Measurements from ENCODE around the gene ZNF814.
"Not testable (repeated sequence)": the region's sequence is repeated elsewhere in the genome, so short reads cannot be mapped to it uniquely, and the experiment has no call there.

The ZNF814 gene

DNA sequence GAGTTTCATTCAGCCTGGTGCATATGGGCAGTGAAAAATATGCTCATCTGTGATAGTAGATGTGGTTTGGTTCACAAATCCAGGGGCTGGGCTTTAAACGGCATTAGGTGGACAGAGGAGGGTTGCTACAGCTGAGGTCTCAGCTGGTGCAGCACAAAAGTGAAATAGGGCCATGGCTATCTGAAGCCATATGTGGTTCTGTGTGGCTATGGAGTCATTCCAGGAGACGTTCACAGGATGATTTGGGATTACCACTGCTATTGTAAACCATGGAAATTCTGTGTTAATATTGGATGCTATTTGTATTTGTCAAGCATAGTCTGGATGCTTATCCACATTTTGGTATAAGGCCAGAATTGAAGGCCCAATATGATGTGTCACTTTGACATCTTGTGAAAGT is 34.7 kb downstream of the ZNF814 start:
- DNase-seq: not testable (repeated sequence)

DNA sequence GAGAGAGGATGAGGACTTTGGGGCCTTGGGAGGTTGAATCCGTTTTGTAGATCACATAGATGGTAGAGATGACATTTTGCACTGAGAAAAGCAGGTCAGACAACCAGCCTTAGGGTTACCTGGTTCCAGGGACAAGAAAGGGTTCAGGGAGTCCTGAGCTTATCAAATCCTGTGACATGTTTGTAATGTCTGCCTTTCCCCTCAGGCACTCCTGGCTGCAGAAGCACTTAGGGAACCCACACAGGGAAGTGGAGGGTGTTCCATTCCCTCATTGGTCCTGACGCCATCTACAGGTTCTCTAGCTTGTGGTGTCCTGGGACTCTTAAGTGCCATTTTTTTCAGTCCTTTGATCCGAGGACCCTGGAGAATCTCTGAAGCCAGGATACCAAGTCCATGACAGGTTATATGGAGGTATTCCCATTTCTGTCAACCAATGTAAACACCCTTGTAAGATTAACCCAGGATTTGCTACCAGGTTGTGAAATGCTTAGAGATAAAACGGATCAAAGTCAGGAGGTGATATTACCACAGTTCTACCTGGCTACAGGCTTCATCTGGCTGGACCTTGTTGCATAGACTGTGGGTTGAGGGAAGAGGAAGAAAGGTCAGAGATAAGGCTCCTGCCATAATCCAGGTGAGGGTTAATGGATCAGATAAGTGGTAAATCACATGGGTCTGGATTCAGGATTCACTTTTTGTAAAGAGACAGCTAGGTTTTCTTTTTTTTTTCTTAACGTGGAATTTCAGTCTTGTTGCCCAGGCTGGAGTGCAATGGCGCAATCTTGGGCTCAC is 36.8 kb downstream of the ZNF814 start:
- DNase-seq: not testable (repeated sequence)

GRCh38 chr19:57850553-57851017 is 38.3 kb downstream of the ZNF814 start:
- DNase-seq: no peak

DNA sequence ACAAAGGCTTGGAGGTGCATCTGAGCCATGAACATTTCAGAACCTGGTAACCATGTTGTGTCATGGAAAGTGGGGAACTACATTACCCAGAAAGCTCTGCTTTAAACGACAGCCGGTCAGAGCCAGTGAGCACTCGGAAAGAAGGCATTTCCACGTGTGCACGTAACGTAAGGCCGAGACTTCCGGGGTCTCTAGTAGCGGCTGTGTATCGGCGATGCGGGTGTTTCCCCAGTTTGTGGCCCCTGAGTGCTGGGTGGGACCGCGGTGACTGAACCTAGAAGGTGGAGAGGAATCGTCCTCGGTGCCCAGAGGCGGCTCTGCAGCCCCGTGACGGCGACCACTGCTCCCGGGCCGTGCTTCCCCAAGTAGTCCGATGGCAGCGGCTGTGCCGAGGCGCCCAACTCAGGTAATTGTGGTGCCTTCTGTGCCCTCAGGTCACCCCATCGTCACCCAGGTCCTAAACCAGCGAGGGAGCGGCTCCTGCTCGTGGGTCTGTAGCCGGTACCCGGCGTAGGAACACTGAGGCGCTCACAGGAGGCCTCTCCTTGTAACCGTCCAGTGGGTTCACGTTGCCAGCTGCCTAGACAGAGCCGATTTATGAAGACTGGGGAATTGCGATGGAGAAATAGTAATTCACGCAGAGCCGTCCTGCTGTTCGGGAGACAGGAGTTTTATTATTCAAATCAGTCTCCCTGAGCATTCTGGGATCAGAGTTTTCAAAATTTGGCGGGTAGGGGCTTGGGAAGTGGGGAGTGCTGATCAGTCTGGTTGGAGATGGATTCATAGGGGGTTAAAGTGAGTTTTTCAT is 39.0 kb downstream of the ZNF814 start, which contains the start of gene ZNF587:
Gene ZNF587 (plus strand): TSS at position 194 of the 808 bp plus-strand sequence. CDS start 180 bp downstream, at position 374.
- peak; percentile 28 for DNase-seq

DNA sequence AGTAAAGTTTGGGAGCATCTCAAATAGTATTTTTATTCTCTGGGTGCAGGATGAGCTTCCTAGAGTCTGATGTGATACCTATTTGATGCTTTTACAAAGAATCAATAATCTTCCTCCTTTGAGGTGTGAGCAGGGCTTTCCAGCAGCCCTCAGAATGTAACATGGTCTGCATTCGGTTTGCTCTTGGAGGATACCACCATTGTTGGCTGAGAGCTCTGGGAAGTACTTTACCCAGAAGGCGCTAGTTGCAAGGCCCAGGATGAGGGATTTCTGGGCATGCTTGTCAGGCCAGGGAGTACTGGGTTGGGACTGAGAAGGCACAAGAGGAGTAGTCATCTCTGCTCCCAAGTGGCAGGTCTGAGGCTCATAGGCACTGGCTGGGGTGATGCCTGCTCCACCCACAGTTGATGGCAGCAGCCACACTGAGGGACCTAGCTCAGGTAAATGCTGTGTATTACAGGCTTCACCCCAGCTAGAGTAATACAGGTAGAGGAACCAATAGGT is 39.6 kb downstream of the ZNF814 start:
- not testable (repeated sequence) for DNase-seq

GRCh38 chr19:57847164-57847563 is 41.7 kb downstream of the ZNF814 start:
- peak; percentile 42 for DNase-seq

- DNase-seq: no peak
These were observed 47.6 kb downstream of the ZNF814 start for GRCh38 chr19:57841122-57841763.

- not testable (repeated sequence) for DNase-seq
These were observed 50.1 kb downstream of the ZNF814 start for GRCh38 chr19:57838622-57839191.

DNA sequence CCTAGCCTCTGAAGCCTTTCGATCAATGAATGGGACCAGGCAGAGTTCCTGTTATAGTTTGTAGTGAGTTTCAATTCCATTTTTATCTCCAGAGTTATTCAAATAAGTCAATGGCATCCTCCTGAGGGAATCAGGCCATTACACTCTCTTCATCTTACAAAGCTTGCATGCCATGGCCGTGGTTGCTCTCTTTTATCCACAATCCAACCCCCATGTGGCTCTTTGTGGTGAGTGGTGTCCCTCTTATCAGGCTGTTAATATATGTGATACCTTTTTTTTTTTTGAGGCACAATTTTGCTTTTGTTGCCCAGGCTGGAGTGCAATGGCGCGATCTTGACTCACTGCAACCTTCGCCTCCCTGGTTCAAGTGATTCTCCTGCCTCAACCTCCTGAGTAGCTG is 51.8 kb downstream of the ZNF814 start:
- not testable (repeated sequence) for DNase-seq

- DNase-seq: no peak
These were observed 58.7 kb downstream of the ZNF814 start, which contains the start of gene ZNF587B for GRCh38 chr19:57830071-57830602. TSS of gene ZNF587B (plus strand) at chr19:57830299. CDS start at chr19:57830529, 230 bp downstream.

DNA sequence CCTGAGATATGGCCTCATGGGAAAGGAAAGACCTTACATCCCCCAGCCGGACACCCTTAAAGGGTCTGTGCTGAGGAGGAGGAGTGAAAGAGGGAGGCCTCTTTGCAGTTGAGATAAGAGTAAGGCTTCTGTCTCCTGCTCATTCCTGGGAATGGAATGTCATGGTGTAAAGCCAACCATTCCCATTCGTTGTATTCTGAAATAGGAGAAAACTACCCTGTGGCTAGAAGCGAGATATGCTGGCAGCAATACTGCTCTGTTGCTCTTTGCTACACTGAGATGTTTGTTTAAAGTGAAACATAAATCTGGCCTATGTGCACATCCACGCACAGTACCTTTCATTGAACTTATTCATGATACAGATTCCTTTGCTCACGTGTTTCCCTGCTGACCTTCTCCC is 59.5 kb downstream of the ZNF814 start:
- DNase-seq: no peak

DNA sequence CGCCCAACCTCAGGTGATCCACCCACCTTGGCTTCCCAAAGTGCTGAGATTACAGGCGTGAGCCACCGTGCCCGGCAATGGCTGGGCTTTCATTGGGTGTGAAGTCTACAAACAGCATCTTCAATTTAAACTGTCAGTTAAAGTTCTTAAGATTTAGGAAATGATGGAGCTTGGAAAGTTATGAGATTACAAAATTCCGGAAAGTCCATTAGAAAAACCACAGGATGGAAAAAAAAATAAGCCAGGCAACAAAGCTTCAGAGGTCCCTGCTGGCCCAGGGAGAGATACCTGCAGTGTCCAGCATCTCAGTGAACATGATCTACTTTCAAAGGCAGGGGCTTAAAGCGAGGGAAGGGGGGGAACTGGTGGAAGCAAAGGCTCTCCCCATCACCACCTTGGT is 63.3 kb downstream of the ZNF814 start:
- no peak for DNase-seq

- not testable (repeated sequence) for DNase-seq
These were observed 65.2 kb downstream of the ZNF814 start for GRCh38 chr19:57823608-57824007.

- not testable (repeated sequence) for DNase-seq
These were observed 65.7 kb downstream of the ZNF814 start for GRCh38 chr19:57823155-57823554.

DNA sequence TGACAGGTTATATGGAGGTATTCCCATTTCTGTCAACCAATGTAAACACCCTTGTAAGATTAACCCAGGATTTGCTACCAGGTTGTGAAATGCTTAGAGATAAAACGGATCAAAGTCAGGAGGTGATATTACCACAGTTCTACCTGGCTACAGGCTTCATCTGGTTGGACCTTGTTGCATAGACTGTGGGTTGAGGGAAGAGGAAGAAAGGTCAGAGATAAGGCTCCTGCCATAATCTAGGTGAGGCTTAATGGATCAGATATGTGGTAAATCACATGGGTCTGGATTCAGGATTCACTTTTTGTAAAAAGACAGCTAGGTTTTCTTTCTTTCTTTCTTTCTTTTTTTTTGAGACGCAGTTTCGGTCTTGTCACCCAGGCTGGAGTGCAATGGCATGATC is 67.3 kb downstream of the ZNF814 start:
- not testable (repeated sequence) for DNase-seq

- not testable (repeated sequence) for DNase-seq
These were observed 67.7 kb downstream of the ZNF814 start for GRCh38 chr19:57821095-57821494.

DNA sequence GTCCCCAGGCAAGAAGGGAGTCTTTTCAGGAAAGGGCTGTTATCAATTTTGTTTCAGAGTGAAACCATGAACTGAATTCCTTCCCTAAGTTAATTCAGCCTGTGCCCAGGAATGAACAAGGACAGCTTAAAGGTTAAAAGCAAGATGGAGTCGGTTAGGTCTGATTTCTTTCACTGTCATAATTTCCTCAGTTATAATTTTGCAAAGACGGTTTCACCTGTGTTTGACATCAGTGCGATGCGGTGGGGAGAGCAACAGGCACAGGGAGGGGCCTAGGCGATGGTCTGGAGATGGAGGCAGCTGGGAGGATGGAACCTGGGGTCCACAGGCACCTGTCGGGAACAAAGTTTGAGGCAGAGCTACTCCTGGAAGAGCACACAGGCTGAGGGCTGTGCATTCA is 68.2 kb downstream of the ZNF814 start:
- no peak for DNase-seq

GRCh38 chr19:57819475-57820148 is 69.2 kb downstream of the ZNF814 start:
- peak; percentile 85 for DNase-seq

DNA sequence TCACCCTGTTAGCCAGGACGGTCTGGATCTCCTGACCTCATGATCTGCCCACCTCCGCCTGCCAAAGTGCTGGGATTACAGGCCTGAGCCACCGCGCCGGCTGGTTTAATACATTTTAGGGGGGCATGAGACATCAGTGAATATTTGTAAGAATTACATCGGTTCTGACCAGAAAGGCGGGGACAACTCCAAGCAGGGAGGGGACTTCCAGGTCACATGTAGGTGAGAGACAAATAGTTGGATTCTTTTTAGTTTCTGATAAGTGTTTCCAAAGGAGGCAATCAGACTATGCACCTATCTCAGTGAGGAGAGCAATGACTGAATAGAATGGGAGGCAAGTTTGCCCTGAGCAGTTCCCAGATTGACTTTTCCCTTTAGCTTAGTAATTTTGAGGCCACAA is 70.5 kb downstream of the ZNF814 start:
- DNase-seq: no peak

GRCh38 chr19:57817976-57818375 is 70.9 kb downstream of the ZNF814 start:
- DNase-seq: no peak

- no peak for DNase-seq
These were observed 72.2 kb downstream of the ZNF814 start for GRCh38 chr19:57816652-57817051.

All from GF-D8 (cell line).